Naive B cell (primary cell): ENCODE data around the gene GDF7. TPM values are rescaled to one million over a fixed set of nuclear protein-coding genes. Genes with fewer than 3 reads are reported as not detected.

ENCODE experiments used
- ATAC-seq, 2 donors: fragments of 150-1000 bp; cut with Tn5 transposase; 2 replicates each; pipeline ENCODE4 v1.10.0; 2021; ENCODE audit warnings: low read depth in 2 of 2, mild to moderate bottlenecking in 2 of 2, moderate library complexity in 2 of 2
- DNase-seq: peaks from one replicate; pipeline ENCODE4 v3.0.0; 2022
- H3K27ac Mint-ChIP-seq, 6 donors: one replicate each; pipeline ENCODE4 v1.8.0; 2020 to 2022; ENCODE audit warnings: mild to moderate bottlenecking in 6 of 6, mixed read lengths in 6 of 6, moderate library complexity in 5 of 6, inconsistent platforms in 2 of 6
- H3K27me3 Mint-ChIP-seq, 3 donors: one replicate each; pipeline ENCODE4 v1.8.0; 2021 to 2022; ENCODE audit warnings: mixed read lengths in 3 of 3, mild to moderate bottlenecking in 1 of 3
- H3K36me3 Mint-ChIP-seq, 2 donors: one replicate each; pipeline ENCODE4 v1.8.0; 2020 to 2022; ENCODE audit warnings: mixed read lengths in 2 of 2, inconsistent platforms in 1 of 2, mild to moderate bottlenecking in 1 of 2
- H3K4me1 Mint-ChIP-seq, 3 donors: one replicate each; pipeline ENCODE4 v1.8.0; 2020 to 2022; ENCODE audit warnings: mixed read lengths in 3 of 3, inconsistent platforms in 1 of 3, mild to moderate bottlenecking in 1 of 3, moderate library complexity in 1 of 3
- H3K4me3 Mint-ChIP-seq, 8 donors: one replicate each; pipeline ENCODE4 v1.8.0; 2020 to 2022; ENCODE audit warnings: mild to moderate bottlenecking in 8 of 8, mixed read lengths in 8 of 8, moderate library complexity in 8 of 8, inconsistent platforms in 2 of 8
- H3K9me3 Mint-ChIP-seq, 7 donors: one replicate each; pipeline ENCODE4 v1.8.0; 2020 to 2022; ENCODE audit warnings: mixed read lengths in 7 of 7, mild to moderate bottlenecking in 5 of 7, inconsistent platforms in 2 of 7, moderate library complexity in 1 of 7
- polyA plus RNA-seq, 6 donors: library from polyadenylated mRNA; unstranded; fragments of 300-500 nt; fragmentation: Illumina TruSeq; gene quantifications; one replicate each; pipeline ENCODE4 v1.2.3, GENCODE V29; 2021; ENCODE audit warnings: low read depth in 6 of 6

GDF7 gene
- polyA plus RNA-seq, 6 donors from 2014 or later: 0.17 to 0.77 (median 0.34) TPM; not detected in 1

- H3K36me3 Mint-ChIP-seq: peaks cover 0 to 7% of the 10 kb centered on the region in 2 donors
- peaks cover 43 to 46% (median 45%) of the 10 kb centered on the region in 3 donors for H3K4me1 Mint-ChIP-seq
- peak overlapping the region; percentile 93 to 99 (median 98) for H3K27ac Mint-ChIP-seq
- H3K4me3 Mint-ChIP-seq: peak overlapping the region; percentile 82 to 93 (median 90)
- peaks cover 10 to 34% (median 13%) of the 10 kb centered on the region in 3 donors for H3K27me3 Mint-ChIP-seq
- no peaks in the 10 kb centered on the region for H3K9me3 Mint-ChIP-seq
- no peak for DNase-seq
- no peak for ATAC-seq
Measured at GRCh38 chr2:20651731-20652099, 15.2 kb upstream of the GDF7 start.

- Mint-ChIP-seq H3K36me3 (peaks cover 0 to 7% of the 10 kb centered on the region in 2 donors), H3K4me3 (peak overlapping the region in 7 of 8 donors; percentile 82 to 93 (median 90)), H3K9me3 (no peaks in the 10 kb centered on the region), H3K4me1 (peaks cover 38 to 46% (median 40%) of the 10 kb centered on the region in 3 donors), H3K27ac (peak overlapping the region in 4 of 6 donors; percentile 13 to 98 (median 86)), H3K27me3 (peaks cover 13 to 38% (median 14%) of the 10 kb centered on the region in 3 donors)
- no peak for DNase-seq
- ATAC-seq: no peak
Measured at GRCh38 chr2:20652141-20652540, 14.8 kb upstream of the GDF7 start.

GRCh38 chr2:20652673-20653575, 14.0 kb upstream of the GDF7 start:
- Mint-ChIP-seq H3K4me3 (peak overlapping the region in 5 of 8 donors; percentile 12 to 85 (median 66)), H3K27me3 (peaks cover 17 to 46% (median 20%) of the 10 kb centered on the region in 3 donors), H3K36me3 (peaks cover 0 to 7% of the 10 kb centered on the region in 2 donors), H3K4me1 (peaks cover 31 to 38% (median 33%) of the 10 kb centered on the region in 3 donors), H3K27ac (peak overlapping the region in 3 of 6 donors; percentile 25 to 98 (median 30)), H3K9me3 (no peaks in the 10 kb centered on the region)
- ATAC-seq: no peak
- DNase-seq: no peak

- Mint-ChIP-seq H3K27me3 (peaks cover 25 to 56% (median 26%) of the 10 kb centered on the region in 3 donors), H3K9me3 (no peaks in the 10 kb centered on the region), H3K4me1 (peaks cover 21 to 28% (median 23%) of the 10 kb centered on the region in 3 donors), H3K4me3 (peak overlapping the region in 2 of 8 donors; percentile 30 to 61), H3K36me3 (peaks cover 0 to 7% of the 10 kb centered on the region in 2 donors), H3K27ac (peak overlapping the region in 1 of 6 donors; percentile 59)
- ATAC-seq: no peak
- no peak for DNase-seq
Measured at GRCh38 chr2:20653695-20654534, 13.0 kb upstream of the GDF7 start.

- H3K36me3 Mint-ChIP-seq: peaks cover 0 to 7% of the 10 kb centered on the region in 2 donors
- ATAC-seq (no peak), DNase-seq (no peak)
- no peak overlapping the region for H3K4me3 Mint-ChIP-seq
- no peaks in the 10 kb centered on the region for H3K9me3 Mint-ChIP-seq
- H3K4me1 Mint-ChIP-seq: peaks cover 15 to 23% (median 17%) of the 10 kb centered on the region in 3 donors
- no peak overlapping the region for H3K27ac Mint-ChIP-seq
- H3K27me3 Mint-ChIP-seq: peaks cover 29 to 61% (median 29%) of the 10 kb centered on the region in 3 donors
Measured at GRCh38 chr2:20654535-20654813, 12.5 kb upstream of the GDF7 start.

GRCh38 chr2:20656561-20656960, 10.4 kb upstream of the GDF7 start:
- no peak overlapping the region for H3K27ac Mint-ChIP-seq
- ATAC-seq (no peak), DNase-seq (no peak)
- peaks cover 0 to 7% of the 10 kb centered on the region in 2 donors for H3K36me3 Mint-ChIP-seq
- H3K4me3 Mint-ChIP-seq: no peak overlapping the region
- peaks cover 43 to 82% (median 46%) of the 10 kb centered on the region in 3 donors for H3K27me3 Mint-ChIP-seq
- no peaks in the 10 kb centered on the region for H3K9me3 Mint-ChIP-seq
- H3K4me1 Mint-ChIP-seq: peaks cover 4 to 7% (median 5%) of the 10 kb centered on the region in 3 donors

- peaks cover 0 to 4% of the 10 kb centered on the region in 2 donors for H3K36me3 Mint-ChIP-seq
- ATAC-seq: no peak
- peaks cover 47 to 89% (median 54%) of the 10 kb centered on the region in 3 donors for H3K27me3 Mint-ChIP-seq
- no peak for DNase-seq
- H3K4me3 Mint-ChIP-seq: no peak overlapping the region
- H3K4me1 Mint-ChIP-seq: peaks cover 0 to 5% (median 4%) of the 10 kb centered on the region in 3 donors
- H3K27ac Mint-ChIP-seq: no peak overlapping the region
- no peaks in the 10 kb centered on the region for H3K9me3 Mint-ChIP-seq
Measured at GRCh38 chr2:20657522-20658235, 9.3 kb upstream of the GDF7 start.

- ATAC-seq: no peak
- no peak for DNase-seq
Measured at GRCh38 chr2:20660506-20661420, 6.2 kb upstream of the GDF7 start.

GRCh38 chr2:20661421-20662307, 5.3 kb upstream of the GDF7 start:
- H3K27me3 Mint-ChIP-seq: peaks cover 62 to 89% (median 74%) of the 10 kb centered on the region in 3 donors
- no peak overlapping the region for H3K27ac Mint-ChIP-seq
- no peak overlapping the region for H3K4me3 Mint-ChIP-seq
- DNase-seq: peak; percentile 67
- ATAC-seq: peak; percentile 44 to 59
- H3K36me3 Mint-ChIP-seq: no peaks in the 10 kb centered on the region
- H3K9me3 Mint-ChIP-seq: no peaks in the 10 kb centered on the region
- peaks cover 10 to 30% (median 17%) of the 10 kb centered on the region in 3 donors for H3K4me1 Mint-ChIP-seq

More at GRCh38 chr2:20660506-20661420, 6.2 kb upstream of the GDF7 start:
- peaks cover 57 to 90% (median 69%) of the 10 kb centered on the region in 3 donors for H3K27me3 Mint-ChIP-seq
- H3K4me1 Mint-ChIP-seq: peaks cover 7 to 23% (median 13%) of the 10 kb centered on the region in 3 donors
- H3K9me3 Mint-ChIP-seq: no peaks in the 10 kb centered on the region
- H3K36me3 Mint-ChIP-seq: no peaks in the 10 kb centered on the region
- no peak overlapping the region for H3K27ac Mint-ChIP-seq
- H3K4me3 Mint-ChIP-seq: no peak overlapping the region

GRCh38 chr2:20662308-20662937, 4.5 kb upstream of the GDF7 start:
- Mint-ChIP-seq H3K9me3 (no peaks in the 10 kb centered on the region), H3K27me3 (peaks cover 57 to 81% (median 68%) of the 10 kb centered on the region in 3 donors), H3K27ac (peak overlapping the region in 1 of 6 donors; percentile 44), H3K4me3 (no peak overlapping the region), H3K36me3 (no peaks in the 10 kb centered on the region), H3K4me1 (peaks cover 10 to 30% (median 17%) of the 10 kb centered on the region in 3 donors)
- DNase-seq (no peak), ATAC-seq (no peak)
